HG03342 (cell line): ENCODE data around the gene SYT1.

Experiments used
- ATAC-seq: cut with Tn5 transposase; IDR thresholded peaks from one replicate; pipeline ENCODE4 v1.9.1; 2021; ENCODE audit warnings: mild to moderate bottlenecking, moderate library complexity; ENCODE audit not compliant: unreplicated experiment

SYT1 gene

GRCh38 chr12:79487386-79488110 lies 623.0 kb downstream of the SYT1 start:
- ATAC-seq = no peak
